ENCODE data around the gene CD180.

CD180 gene

DNA sequence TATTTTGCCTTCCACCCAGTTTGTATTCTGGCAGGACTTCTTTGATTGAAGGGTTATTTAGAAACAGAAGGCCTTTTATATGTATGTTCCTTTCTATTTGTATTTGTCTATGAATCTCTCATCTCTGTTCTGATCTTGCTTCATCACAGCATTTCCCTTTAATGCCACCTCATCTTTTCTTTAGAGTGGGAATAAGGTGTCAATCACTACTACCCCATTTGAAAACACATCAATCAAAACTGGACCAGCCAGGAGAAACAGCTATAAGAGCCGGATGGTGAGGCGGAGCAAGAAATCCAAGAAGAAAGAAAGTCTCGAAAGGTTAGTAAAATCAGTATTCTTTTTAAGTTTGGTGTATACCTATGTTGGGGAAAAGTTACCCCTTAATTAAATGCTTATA, 36.3 kb downstream of the CD180 start:
- no peak overlapping the region for H2AFZ ChIP-seq (ENCODE audit: low read depth, low read length)
- no peak overlapping the region for H3K4me3 ChIP-seq (ENCODE audit: low read length)
- no peaks in the 10 kb centered on the region for H4K20me1 ChIP-seq (ENCODE audit: insufficient read depth, low read length)
- no peak overlapping the region for H3K27ac ChIP-seq (ENCODE audit: low read length)
- no peaks in the 10 kb centered on the region for H3K27me3 ChIP-seq (ENCODE audit: low read depth, low read length)
- H3K4me1 ChIP-seq (ENCODE audit: low read length), result peaks cover 5% of the 10 kb centered on the region
- H3K9me3 ChIP-seq (ENCODE audit: insufficient read depth, low read length), result no peaks in the 10 kb centered on the region
- H3K36me3 ChIP-seq (replicated peaks; ENCODE audit: low read depth, low read length), result no peaks in the 10 kb centered on the region
- H3K9ac ChIP-seq (ENCODE audit: low read length), result no peak overlapping the region
- no peak overlapping the region for H3K4me2 ChIP-seq (ENCODE audit: low read length)
- no peak for TF ChIP-seq EZH2phosphoT487 (IDR thresholded peaks at IDR 0.05; ENCODE audit: low read depth)
- TF ChIP-seq CTCF (IDR thresholded peaks at IDR 0.05; ENCODE audit: low read depth, low read length), result no peak
- no peaks in the 10 kb centered on the region for H3K79me2 ChIP-seq (ENCODE audit: low read length)

GRCh38 chr5:67156976-67157583, 39.5 kb downstream of the CD180 start:
- no peak overlapping the region for H2AFZ ChIP-seq (ENCODE audit: low read depth, low read length)
- H3K4me1 ChIP-seq (ENCODE audit: low read length), result peaks cover 7% of the 10 kb centered on the region
- H3K9ac ChIP-seq (ENCODE audit: low read length), result no peak overlapping the region
- H3K79me2 ChIP-seq (ENCODE audit: low read length), result no peaks in the 10 kb centered on the region
- H4K20me1 ChIP-seq (ENCODE audit: insufficient read depth, low read length), result no peaks in the 10 kb centered on the region
- H3K27ac ChIP-seq (ENCODE audit: low read length), result no peak overlapping the region
- H3K4me2 ChIP-seq (ENCODE audit: low read length), result no peak overlapping the region
- no peak overlapping the region for H3K4me3 ChIP-seq (ENCODE audit: low read length)
- H3K27me3 ChIP-seq (ENCODE audit: low read depth, low read length), result peaks cover 4% of the 10 kb centered on the region; the same call in 1 of the 2 replicates
- TF ChIP-seq EZH2phosphoT487 (IDR thresholded peaks at IDR 0.05; ENCODE audit: low read depth) (no peak), CTCF (IDR thresholded peaks at IDR 0.05; ENCODE audit: low read depth, low read length) (peak; percentile 80)
- no peaks in the 10 kb centered on the region for H3K36me3 ChIP-seq (replicated peaks; ENCODE audit: low read depth, low read length)
- H3K9me3 ChIP-seq (ENCODE audit: insufficient read depth, low read length), result no peaks in the 10 kb centered on the region

DNA sequence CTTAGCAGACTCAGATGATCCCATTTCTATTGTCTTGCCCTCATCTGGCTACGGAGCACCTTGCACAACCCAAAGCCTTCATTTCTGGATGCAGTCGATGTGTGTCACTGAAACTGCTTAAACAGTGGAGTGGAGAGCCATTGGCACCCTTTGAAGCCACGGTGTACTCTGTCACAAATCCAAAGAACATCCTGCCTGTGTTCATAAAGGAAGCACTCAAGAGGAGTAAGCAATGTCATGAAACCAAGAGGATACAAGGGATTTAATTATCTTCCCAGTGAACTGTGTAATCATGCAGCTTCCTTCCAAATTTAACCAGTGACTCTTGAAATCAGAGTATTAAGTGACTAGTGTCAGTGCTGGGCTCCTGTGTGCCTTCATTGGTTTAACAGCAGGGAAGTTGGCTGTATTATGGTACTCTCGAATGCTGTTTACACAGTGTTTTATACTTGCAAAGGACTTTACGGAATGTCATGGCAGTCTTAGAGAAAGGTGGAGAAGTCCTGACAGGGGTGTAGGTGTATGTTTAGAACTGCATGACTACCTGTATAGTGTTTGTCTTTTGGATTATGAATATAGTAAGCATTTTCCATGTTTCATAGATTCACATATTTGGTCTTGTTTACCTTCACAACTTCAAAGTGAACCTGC, 41.9 kb downstream of the CD180 start:
- Histone ChIP-seq H4K20me1 (ENCODE audit: insufficient read depth, low read length) (no peaks in the 10 kb centered on the region), H3K4me2 (ENCODE audit: low read length) (no peak overlapping the region), H3K9ac (ENCODE audit: low read length) (no peak overlapping the region), H3K36me3 (replicated peaks; ENCODE audit: low read depth, low read length) (no peaks in the 10 kb centered on the region), H3K9me3 (ENCODE audit: insufficient read depth, low read length) (no peaks in the 10 kb centered on the region), H3K4me3 (ENCODE audit: low read length) (no peak overlapping the region), H3K4me1 (ENCODE audit: low read length) (peaks cover 7% of the 10 kb centered on the region), H2AFZ (ENCODE audit: low read depth, low read length) (no peak overlapping the region), H3K79me2 (ENCODE audit: low read length) (no peaks in the 10 kb centered on the region), H3K27ac (ENCODE audit: low read length) (no peak overlapping the region), H3K27me3 (ENCODE audit: low read depth, low read length) (peaks cover 10% of the 10 kb centered on the region)
- TF ChIP-seq EZH2phosphoT487 (IDR thresholded peaks at IDR 0.05; ENCODE audit: low read depth), result no peak
- no peak for TF ChIP-seq CTCF (IDR thresholded peaks at IDR 0.05; ENCODE audit: low read depth, low read length)

DNA sequence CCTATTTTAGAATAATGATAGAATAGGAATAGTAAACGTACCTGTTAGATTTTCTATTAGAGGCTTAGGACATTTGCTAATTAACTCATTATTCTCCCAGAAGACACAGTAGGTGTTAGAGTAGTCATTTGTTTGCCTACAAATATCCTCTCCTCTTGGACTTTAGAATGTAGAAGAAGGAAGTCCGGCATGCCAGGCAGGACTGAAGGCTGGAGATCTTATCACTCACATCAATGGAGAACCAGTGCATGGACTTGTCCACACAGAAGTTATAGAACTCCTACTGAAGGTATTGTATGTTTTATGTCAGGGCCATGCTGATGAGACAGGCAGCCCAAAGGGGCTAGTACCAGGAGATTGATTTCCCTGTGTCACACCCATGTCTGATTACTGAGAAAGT, 43.3 kb downstream of the CD180 start:
- no peak overlapping the region for H3K27ac ChIP-seq (ENCODE audit: low read length)
- H3K9ac ChIP-seq (ENCODE audit: low read length), result no peak overlapping the region
- no peaks in the 10 kb centered on the region for H3K36me3 ChIP-seq (replicated peaks; ENCODE audit: low read depth, low read length)
- H3K9me3 ChIP-seq (ENCODE audit: insufficient read depth, low read length), result no peaks in the 10 kb centered on the region
- H3K4me3 ChIP-seq (ENCODE audit: low read length), result no peak overlapping the region
- no peaks in the 10 kb centered on the region for H3K79me2 ChIP-seq (ENCODE audit: low read length)
- peaks cover 7% of the 10 kb centered on the region for H3K4me1 ChIP-seq (ENCODE audit: low read length)
- H3K4me2 ChIP-seq (ENCODE audit: low read length), result no peak overlapping the region
- H2AFZ ChIP-seq (ENCODE audit: low read depth, low read length), result no peak overlapping the region
- no peaks in the 10 kb centered on the region for H4K20me1 ChIP-seq (ENCODE audit: insufficient read depth, low read length)
- TF ChIP-seq CTCF (IDR thresholded peaks at IDR 0.05; ENCODE audit: low read depth, low read length) (no peak), EZH2phosphoT487 (IDR thresholded peaks at IDR 0.05; ENCODE audit: low read depth) (no peak)
- H3K27me3 ChIP-seq (ENCODE audit: low read depth, low read length), result peaks cover 10% of the 10 kb centered on the region
